DMS114 treated with DMSO at 0.1 percent for 48 hours (cell line): ENCODE data around the gene DOHH.
"Not testable (repeated sequence)": the region's sequence is repeated elsewhere in the genome, so short reads cannot be mapped to it uniquely, and the experiment has no call there.

ENCODE experiments used
- DNase-seq: peaks from one replicate; lab custom pipeline; 2025; ENCODE audit not compliant: unreplicated experiment; lab: John Stamatoyannopoulos, UW

Gene DOHH

DNA sequence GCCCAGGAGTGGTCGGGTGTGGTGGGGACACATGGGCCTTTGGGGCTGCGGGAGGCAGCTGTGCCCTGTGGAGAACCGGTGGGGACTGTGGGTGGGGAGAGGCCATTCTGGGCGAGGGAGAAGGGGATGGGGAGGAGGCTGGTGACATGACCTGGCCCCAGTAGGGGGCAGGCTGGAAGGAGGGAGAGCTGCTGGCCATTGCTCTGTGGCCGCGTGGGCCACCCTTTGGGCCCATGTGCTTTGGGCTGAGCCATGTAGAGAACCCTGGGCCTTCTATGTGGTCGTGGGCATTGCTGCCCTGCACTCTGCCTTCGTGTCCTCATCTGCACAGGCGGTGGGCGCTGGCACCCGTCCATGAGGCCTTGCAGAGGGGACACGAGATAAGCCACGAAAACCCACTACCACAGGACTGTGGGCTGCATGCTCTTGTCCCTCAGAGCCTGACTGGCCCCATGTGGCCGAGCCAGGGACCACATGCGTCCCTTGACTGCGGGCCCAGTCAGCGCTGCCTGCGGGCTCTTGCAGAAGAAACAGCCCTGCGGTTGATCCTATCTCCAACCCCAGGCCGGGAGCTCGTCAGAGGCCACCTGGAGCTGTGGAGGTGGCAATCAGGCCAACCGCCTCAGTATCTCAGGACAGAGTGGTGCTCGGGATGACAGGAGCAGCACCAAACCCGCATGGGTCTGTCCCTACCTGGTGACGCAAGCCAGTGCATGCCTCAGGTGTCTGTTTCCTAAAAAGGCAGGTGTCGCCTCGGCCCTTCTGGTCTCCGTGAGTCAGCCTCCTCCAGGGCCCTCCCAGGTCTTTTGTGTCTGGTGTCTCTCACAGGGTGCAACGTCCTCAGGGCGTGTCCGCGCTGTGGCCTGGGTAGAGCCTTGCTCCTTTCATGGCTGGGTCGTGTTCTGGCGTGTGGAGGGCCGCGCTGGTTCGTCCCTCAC lies 20.0 kb upstream of the DOHH start:
- DNase-seq, result no peak

DNA sequence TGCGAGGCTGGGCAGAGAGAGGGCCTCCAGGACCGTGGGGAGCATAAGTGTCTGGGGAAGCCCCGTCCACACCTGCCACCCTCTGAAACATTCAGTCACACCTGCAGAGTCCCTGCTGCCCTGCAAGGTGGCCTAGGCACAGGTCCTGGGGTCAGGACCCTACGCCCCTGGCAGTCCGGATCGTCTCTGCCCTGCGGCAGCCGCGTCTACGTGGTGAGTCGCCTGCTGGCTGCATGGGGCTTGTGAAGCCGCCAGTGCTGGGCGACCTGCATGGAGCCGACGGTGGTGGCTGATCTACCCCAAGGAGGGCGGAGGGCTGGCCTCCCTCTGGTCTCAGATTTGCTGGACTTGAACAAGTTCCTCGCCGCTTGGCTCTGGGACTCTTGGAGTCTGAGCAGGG lies 18.7 kb upstream of the DOHH start:
- DNase-seq, result no peak

DNA sequence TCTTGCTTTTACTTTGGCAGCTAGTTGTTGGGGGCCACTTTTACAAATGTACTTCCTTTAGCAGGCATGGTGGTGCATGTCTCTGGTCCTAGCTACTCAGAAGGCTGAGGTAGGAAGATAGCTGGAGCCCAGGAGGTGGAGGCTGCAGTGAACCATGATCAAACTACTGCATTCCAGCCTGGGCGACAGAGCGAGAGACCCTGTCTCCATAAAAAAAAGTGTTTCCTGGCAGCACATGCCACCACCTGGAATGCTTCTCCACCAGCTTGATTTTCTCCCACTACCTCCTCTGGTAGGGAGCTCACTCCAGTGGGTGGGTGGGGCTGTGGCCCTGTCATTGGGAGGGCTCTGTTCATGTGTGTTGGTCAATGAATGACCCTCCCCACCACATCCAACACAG lies 18.2 kb upstream of the DOHH start:
- no peak for DNase-seq

DNA sequence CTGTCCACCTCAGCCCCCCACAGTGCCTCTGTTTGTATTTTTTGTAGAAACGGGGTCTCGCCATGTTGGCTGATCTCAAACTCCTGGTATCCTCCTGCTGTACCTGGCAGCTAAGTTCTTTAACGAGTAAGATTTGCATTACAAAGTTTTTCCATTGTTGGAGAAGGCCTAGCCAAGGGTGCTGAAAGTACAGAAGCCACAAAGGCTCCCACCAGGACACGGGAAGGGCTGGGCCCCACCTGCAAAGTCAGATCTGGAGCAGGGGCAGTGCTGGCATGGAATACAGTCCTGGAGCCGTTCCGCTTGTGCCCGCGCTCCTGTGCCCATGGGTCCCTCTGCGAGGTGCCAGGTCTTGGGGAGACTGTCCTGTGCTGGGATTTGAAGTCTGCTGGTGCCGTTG lies 17.8 kb upstream of the DOHH start:
- no peak for DNase-seq

DNA sequence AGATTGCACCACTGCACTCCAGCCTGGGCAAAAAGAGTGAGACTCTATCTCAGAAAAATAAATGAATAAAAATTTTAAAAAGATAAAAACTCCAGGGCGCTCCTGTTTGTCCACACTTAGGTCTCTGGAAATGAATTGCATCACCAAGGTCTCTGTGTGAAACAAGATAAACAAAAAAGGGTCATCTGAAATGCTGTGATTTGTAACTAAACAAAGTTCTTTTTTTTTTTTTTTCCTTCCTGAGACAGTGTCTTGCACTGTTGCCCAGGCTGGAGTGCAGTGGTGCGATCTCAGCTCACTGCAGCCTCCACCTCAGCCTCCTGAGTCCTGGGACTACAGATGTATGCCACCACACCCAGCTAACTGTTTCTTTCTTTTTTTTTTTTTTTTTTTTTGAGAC lies 17.2 kb upstream of the DOHH start:
- DNase-seq, result no peak

DNA sequence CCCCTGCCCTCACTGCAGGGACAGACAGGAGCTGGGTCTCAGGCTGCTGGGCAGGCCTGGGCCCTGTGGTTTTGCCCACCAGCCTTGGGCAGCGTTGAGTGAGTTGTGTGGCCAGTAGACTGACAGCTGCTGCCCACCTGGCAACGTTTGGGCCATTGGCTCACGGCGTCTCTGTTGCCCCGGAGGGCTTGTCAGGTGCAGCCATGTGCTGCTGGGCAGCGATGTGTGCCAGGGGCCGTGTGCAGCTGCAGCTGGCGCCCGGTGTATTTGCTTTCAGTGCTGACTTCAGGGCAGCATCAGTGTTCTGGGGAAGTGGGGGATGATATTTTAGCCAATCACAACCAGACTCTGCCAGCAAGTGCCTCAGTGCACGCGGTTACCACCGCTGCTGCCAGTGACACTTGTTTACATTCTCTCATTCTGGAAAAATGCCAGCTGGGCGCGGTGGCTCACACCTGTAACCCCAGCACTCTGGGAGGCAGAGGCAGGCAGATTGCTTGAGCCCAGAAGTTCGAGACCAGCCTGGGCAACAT lies 16.3 kb upstream of the DOHH start:
- no peak for DNase-seq

DNA sequence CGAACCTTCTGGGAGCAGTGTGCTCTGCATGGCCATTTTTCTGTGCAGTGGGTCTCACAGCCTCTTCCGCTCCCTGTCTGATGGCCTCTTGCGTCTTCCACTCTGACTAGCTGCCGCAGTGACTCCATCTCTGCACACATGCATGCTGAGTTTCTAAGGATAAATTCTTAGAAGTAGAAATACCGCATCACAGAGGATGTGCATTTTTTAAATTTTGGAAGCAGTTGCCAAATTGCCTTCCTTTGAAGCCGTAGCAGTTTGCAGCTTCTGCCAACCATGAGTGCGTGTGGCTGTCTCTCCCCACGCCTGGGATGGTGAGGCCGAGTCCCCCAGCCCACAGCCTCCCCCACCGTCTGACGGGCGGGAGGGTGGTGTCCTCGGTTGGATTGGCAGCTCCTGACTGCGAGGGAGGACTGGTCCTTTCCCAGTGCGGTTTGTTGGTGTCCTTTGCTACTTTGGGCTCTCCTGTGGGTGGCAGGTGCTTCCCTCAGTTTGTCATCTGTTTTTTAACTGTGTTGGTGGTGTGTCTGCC lies 15.5 kb upstream of the DOHH start:
- no peak for DNase-seq

DNA sequence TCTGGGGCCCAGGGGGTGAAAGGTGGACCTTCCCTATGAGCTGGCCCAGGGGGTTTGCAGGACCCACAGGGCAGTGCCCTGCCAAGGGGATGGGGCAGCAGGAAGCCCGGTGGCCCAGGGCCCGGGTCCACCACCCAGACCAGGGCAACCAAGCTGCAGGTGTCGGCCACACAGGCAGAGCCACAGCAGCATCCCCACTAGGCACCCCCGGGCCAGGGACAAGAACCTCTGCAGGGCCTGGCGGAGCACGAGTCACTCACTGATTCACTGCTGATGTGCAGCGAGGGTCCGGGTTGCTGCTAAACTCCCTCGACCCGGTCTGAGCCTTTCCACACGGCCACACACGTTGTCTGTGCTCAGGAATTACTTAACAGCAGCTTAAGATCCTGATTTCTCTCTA lies 14.5 kb upstream of the DOHH start:
- DNase-seq, result no peak

DNA sequence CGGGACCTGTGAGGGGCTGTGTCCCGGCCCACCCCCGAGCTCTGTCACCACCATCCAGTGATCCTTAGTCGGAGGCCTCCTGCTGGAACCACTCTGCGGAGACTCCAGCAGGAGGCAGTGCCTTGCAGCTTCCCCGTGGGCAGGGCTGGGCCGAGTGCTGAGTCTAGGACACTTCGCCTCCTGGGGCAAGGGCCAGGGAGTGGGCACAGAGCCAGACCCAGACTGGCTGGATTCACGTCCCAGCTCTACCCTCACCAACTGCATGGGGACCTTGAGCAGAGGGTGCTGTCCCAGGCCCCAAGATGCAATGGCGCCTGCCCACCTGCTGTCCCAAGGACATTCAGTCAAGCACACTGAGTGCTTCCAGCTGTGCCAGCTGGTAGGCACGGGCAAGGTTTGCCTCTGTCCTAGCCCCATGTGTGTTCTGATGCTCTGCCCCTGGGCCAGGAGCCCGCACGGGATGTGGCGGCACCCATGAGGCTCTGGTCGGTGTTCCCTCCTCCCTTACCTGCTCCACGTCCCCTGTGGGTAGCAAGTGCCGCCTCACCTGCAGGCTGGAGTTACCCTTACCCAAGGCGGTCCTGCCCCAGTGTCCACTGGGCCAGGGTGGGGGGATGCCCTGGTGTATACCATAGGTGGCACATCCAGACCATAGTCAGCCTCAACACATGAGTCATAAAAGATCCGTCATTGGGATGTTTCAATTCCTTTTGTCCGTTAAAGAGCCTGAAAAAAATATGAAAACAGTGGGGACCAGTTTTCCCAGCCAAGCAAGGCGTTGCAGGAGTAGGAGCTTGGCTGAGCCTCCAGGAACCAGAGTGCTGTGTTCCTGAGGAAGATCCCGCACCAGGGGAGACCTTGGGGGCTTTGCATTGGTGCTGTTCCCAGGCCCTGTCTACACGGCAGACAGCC lies 13.0 kb upstream of the DOHH start:
- no peak for DNase-seq

DNA sequence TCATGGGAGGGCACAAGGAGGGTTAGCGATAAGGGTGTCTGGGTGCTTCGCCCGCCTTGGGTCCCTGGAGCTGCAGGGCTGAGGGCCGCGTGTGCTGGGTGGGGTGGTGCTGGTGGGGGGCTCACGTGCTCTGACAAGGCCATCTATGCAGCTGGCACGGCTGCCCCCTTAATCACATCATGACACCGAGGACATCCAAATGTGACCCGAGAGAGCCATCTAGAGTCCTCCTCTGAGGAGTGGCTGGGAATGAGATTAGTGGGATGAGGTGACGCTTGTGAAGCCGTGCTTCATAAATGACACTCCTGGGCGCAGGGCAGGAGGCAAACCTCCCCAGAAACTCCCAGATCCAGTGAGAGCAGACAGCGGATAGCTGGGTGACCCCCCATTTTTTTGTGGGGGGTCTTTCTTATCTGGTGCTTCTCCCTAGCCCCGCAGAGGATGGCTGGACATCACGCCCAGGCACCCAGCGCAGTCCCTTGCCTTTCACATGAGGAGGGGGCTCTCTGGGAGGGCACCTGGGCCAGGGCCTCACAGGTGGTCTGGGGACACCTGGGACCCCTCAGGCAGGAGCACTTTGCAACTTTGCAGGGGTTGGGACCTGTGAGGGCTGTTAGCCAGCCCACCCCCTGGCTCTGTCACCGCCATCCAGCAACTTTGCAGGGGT lies 12.2 kb upstream of the DOHH start:
- no peak for DNase-seq

DNA sequence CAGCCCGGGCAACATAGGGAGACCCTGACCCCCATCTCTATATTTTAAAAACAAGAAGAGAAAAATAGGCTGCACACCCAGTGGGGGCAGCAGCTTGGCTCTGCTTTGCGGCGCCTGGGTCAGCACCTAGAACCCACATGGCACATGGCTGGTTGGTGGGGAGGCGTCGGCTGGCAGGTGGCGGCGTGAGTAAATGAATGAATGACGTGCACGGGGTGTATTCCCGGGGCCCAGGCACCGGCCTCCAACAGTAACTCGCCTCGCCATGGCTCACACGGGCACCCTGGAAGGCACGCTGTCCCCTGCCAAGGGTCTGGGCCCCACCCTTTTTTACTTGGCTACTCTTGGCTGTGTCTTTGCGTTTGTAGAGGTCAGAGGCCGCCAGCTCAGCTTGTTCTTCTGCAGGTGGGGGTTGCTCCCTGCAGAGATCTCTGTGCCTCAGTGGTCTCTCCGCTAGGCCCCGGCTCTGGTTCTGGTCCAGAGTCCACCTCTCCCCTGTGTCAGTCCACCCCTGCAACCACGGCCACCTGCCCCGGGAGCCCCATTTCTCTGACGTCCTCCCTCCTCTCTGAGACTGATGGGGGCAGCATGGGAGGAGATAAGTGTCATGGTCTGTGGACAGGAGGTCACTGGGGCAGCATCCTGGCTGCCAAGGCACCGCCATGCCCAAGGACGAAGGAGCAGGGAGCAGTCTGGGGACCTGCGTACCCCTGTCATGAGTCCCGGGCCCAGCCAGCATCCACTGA lies 11.2 kb upstream of the DOHH start:
- no peak for DNase-seq

DNA sequence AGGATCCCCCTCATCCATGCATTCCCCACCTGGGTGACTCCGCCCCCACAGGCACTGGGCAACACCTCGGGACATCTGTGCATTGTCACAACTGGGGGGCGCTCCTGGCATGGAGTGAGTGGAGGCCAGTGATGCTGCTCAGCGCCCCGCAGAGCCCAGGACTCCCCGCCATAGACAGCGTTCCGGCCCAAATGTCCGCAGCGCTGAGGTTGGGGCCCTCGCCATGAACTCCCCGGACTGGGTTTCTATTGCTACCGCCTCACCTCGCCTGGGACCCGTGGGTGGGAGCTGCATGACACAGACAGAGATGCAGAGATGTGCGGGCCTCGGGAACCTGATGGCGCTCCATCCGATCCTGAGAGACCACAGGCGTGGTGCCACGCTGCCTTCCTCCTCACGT lies 10.3 kb upstream of the DOHH start:
- DNase-seq, result no peak

DNA sequence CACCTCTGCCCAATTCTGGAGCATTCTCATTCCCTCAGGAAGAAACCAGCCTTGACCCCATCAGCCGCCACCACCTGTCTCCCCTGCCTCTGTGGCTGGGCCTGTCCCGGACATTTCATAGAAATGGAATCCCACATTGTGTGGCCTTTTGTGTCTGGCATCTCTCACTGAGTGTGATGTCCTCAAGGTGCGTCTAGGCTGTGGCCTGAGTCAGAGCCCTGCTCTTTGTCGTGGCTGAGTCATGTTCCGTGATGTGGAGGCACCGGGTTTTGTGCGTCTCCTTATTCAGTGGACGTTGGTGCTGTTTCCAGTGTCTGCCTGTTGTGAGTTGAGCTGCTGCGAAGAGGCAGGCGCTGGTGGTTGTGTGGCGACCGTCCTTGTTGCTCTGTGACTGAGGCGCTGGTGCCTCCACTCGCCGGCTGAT lies 9.1 kb upstream of the DOHH start:
- DNase-seq, result no peak

DNA sequence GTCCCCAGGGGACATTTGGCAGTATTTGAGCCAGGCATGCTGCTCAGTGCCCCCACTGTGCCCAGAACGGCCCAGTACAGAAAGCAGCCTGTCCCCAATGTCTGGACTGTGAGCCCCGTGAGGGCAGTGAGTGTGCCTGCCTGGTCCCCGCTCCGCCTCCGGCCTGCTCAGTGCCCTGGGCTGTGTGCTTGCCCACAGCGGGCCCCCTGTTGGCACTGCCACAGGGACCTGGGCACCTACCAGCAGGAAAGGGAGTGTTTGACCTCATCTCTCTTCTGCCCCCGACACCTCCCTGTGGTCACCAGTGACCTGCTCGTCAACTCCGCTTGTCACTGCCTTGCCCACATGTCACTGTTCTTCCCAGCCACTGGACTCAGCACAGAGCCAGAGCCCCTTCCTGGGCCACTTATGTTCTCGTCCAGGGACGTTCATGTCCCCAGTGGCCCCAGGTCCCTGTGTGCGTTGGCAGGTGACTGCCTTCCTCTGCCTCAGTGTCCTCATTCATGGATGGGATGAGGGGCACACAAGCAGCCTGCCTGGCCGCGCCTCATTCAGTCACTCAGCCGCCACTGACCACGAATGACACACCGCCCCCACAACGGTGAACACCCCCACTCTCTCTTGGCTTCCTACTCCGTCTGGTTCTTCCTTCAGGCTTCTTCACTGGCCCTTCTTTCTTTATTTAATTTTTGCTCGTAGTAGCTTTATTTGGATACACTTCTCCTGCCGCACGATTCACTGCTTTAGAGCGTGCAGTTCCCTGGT lies 8.5 kb upstream of the DOHH start:
- no peak for DNase-seq

DNA sequence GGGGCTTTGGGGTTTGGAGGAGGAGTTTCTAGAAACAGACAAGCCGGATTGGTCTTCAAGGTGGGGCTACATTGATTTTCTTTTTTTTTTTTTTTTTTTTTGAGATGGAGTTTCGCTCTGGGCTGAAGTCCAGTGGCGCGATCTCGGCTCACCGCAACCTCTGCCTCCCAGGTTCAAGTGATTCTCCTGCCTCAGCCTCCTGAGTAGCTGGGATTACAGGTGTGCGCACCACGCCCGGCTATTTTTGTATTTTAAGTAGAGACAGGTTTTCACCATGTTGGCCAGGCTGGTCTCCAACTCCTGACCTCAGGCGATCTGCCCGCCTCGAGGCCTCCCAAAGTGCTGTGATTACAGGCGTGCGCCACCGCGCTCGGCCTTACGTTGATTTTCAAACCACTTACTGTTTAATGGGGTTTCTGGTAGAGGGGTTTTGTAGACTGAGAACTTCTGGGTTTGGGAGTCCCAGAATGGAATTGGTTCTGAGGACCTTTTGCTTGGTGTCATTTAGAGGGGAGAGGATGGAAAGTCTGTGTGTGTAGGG lies 7.7 kb upstream of the DOHH start:
- DNase-seq, result not testable (repeated sequence)

DNA sequence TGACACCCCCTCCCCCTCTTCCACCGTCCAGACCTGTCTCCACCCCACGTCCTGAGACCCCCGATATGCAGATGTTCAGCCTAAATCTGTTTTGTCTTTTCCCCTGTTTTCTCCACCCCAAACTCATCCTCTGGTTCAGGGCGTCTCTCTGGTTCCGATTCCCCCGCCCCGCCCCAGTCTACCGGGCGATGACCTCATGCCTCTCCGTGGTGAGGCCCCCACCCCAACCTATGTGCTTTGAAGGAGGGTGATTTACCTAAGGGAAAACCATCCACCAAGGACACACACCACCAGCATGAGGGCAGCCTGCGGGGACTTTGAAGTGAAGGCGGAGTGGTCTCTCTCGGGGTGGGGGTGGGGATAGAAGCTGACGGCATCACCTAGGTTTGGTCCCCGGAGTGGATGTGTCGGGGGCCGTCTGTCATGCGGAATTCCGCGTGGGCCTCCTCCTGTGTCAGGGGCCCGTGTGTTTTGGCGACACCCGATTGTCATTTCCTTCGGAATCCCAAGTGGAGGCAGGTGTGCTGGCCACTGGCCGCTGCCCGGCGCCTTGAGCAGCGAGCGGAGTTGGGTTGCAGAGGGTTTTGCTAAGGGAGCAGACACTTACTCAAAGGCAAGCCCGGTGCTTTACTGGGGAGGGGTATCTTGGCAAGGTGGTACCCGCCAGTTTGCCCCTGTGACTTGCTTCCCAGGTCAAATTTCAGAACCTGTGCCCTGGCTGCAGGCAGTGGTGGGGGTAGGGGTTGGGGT lies 7.1 kb upstream of the DOHH start:
- DNase-seq, result no peak

DNA sequence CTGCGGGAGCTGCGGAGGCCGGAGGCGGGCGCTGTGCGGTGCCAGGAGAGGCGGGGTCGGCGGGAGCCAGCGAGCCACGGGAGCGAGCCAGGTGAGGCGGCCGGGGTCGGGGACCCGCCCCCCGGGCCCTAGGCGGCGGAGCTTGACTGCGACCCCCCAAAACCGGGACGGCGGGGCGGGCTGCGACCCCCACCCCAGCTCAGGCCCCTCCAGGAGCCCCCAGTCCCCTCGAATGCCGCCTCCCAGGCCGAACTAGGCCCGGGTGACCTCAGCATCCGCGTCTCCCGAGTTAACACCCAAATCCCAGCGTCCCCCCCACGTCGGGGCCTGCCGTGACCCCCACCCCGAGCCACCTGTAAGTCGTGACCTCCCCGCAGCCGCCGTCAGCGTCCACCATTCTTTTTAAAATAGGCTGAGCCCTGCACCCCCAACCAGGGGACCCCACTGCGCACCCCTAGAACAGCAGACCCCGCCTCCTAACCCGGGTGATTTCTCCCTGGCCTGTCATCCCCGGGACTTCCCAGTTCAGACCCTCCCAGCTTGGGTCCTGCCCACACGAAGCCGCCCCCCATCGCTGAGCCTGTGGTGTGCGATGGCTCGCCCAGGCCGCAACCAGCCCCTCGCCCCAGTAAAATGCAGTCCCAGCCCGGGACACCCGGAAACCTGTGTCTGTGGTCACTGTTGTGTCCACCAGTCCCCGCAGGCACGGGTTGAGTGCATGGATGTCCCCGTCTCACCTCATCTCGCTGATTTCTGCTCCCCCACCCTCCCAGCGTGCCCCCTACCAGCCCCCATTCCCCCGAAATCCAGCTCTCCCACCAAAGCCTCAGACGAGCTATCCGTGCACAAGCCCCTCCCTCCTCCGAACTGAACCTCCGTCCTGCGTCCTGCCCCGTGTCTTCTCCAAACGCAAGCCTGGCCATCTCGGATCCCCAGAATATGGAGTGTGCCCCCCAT lies 6.2 kb upstream of the DOHH start:
- DNase-seq, result no peak
